ENCODE measurements around the gene MARCKSL1.

The MARCKSL1 gene

DNA sequence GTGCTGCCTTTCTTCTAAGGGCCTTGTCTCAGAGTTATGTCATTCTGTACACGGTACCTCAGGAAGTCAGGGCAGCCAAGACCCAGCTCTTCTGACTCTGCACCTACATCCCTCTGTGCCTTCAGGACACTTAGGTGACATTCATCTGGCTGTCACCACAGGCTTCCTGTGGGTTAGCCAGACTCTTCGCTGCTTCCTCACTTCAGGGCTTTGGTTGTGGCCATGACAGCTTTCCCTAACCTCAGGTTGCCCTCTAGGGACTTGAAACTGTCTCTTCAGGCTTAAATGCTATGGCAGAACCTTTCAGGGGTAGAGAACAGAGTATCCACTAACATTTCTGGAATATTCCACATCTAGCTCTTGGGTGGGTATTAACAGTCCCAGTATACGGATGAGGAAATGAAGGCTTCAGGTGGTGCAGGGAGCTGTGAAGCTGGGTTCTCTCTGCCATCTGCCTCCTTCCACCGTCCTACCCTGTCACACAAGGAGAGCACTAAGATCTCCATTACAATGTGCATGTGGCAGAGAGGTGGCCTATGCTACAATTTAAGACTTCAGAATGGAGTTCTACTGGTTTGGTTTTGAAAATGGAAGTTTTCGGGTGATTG is 36.2 kb upstream of the MARCKSL1 start:
- peak; percentile 86 for DNase-seq (ENCODE audit: low read depth)
- TF ChIP-seq MYC (IDR thresholded peaks at IDR 0.05; ENCODE audit: low read depth, low read length) = no peak
- TF ChIP-seq POLR2A (IDR thresholded peaks at IDR 0.05; ENCODE audit: extremely low read depth, insufficient read length) = no peak
- TF ChIP-seq, protein P1, sequence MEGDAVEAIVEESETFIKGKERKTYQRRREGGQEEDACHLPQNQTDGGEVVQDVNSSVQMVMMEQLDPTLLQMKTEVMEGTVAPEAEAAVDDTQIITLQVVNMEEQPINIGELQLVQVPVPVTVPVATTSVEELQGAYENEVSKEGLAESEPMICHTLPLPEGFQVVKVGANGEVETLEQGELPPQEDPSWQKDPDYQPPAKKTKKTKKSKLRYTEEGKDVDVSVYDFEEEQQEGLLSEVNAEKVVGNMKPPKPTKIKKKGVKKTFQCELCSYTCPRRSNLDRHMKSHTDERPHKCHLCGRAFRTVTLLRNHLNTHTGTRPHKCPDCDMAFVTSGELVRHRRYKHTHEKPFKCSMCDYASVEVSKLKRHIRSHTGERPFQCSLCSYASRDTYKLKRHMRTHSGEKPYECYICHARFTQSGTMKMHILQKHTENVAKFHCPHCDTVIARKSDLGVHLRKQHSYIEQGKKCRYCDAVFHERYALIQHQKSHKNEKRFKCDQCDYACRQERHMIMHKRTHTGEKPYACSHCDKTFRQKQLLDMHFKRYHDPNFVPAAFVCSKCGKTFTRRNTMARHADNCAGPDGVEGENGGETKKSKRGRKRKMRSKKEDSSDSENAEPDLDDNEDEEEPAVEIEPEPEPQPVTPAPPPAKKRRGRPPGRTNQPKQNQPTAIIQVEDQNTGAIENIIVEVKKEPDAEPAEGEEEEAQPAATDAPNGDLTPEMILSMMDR (IDR thresholded peaks at IDR 0.05; ENCODE audit: low read depth, low read length) = peak; percentile 12
- TF ChIP-seq, protein P2, sequence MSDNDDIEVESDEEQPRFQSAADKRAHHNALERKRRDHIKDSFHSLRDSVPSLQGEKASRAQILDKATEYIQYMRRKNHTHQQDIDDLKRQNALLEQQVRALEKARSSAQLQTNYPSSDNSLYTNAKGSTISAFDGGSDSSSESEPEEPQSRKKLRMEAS (IDR thresholded peaks at IDR 0.05; ENCODE audit: low read depth, low read length) = 0 out of 2 replicates have a peak, but pooled peaks have one; percentile 21
- H3K4me3 ChIP-seq (ENCODE audit: low read depth, low read length) = no peak overlapping the region

DNA sequence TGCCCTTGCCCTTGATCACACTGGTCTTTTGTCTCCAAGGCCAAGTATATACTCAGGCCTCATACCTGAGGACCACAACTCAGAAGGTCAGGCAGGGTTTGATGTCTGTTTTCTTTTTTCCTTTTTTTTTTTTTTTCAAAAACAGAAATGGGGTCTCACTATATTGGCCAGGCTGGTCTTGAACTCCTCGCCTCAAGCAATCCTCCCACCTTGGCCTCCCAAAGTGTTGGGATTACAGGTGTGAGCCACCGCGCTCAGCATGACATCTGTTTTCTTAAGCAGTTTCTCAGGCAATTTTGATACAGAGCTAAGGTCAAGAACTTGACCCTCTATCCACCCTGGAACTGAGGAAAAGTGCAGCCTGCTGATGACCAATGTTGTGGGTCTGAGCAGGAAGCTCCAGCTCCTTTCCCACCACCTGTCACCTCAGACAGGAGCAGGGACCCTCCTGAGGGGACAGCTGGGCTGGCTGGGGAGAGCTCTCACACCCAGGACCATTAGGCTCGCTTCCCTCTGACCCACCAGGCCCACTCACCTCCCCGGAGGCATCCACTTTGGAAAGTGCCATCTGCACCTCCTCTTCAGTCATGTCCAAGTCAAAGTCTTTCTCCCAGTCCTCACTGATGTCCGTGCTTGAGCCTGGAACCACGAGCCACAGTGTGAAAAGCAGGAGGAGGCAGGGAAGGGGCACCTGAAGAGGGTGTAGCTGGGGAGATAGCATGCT is 32.0 kb upstream of the MARCKSL1 start:
- DNase-seq (ENCODE audit: low read depth) = no peak
- no peak for TF ChIP-seq MYC (IDR thresholded peaks at IDR 0.05; ENCODE audit: low read depth, low read length)
- TF ChIP-seq, protein P1 (IDR thresholded peaks at IDR 0.05; ENCODE audit: low read depth, low read length) = no peak
- no peak for TF ChIP-seq POLR2A (IDR thresholded peaks at IDR 0.05; ENCODE audit: extremely low read depth, insufficient read length)
- TF ChIP-seq, protein P2 (IDR thresholded peaks at IDR 0.05; ENCODE audit: low read depth, low read length) = no peak
- no peak overlapping the region for H3K4me3 ChIP-seq (ENCODE audit: low read depth, low read length)

DNA sequence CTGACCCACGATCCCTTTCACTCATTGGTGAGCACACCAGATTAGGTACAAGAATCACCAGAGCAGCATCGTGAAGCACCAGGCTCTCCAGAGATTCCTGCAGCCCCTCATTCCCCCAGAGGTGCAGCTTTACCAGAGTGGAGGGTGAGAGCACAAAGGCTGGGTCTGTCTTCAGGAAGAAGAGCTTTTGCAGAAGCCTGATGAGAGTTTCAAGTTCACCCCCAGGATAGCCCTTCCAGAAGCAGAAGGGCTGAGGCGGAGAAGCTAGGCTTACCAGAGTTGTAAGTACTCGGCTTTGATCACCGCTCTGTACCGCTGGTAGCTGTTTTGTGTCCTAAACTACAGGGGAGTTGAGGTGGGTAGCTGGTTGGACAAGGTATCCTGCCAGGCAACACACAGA is 29.4 kb upstream of the MARCKSL1 start:
- no peak for DNase-seq (ENCODE audit: low read depth)

DNA sequence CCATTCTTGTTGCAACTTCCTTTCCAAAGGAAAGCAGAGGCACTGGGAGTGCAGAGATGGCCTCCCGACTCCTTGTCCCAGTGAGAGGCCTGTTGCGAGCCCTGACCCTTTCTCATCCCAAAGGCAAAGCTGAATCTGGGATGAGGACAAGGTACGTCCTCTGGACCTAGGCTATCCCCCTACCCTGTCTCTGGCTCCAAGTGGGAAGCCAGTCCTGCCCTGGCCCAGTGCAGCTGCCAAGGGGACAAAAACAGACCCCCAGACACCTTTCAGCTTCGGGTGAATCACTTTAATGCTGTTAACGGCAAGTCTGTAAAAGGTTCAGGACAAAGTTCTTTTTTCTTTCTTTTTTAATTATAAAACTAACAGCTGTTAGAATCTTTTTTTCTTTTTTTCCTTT is 28.8 kb upstream of the MARCKSL1 start:
- H3K4me3 ChIP-seq (ENCODE audit: low read depth, low read length) = no peak overlapping the region
- TF ChIP-seq, protein P1 (IDR thresholded peaks at IDR 0.05; ENCODE audit: low read depth, low read length) = no peak
- TF ChIP-seq, protein P2 (IDR thresholded peaks at IDR 0.05; ENCODE audit: low read depth, low read length) = no peak
- no peak for DNase-seq (ENCODE audit: low read depth)

More for the DNA sequence above, 29.4 kb upstream of the MARCKSL1 start:
- no peak overlapping the region for H3K4me3 ChIP-seq (ENCODE audit: low read depth, low read length)
- no peak for TF ChIP-seq POLR2A (IDR thresholded peaks at IDR 0.05; ENCODE audit: extremely low read depth, insufficient read length)
- TF ChIP-seq, protein P1 (IDR thresholded peaks at IDR 0.05; ENCODE audit: low read depth, low read length) = no peak

DNA sequence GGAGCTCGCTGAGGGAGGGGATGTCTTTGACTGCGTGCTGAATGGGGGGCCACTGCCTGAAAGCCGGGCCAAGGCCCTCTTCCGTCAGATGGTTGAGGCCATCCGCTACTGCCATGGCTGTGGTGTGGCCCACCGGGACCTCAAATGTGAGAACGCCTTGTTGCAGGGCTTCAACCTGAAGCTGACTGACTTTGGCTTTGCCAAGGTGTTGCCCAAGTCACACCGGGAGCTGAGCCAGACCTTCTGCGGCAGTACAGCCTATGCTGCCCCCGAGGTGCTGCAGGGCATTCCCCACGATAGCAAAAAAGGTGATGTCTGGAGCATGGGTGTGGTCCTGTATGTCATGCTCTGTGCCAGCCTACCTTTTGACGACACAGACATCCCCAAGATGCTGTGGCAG is 27.7 kb upstream of the MARCKSL1 start:
- H3K4me3 ChIP-seq (ENCODE audit: low read depth, low read length) = no peak overlapping the region
- DNase-seq (ENCODE audit: low read depth) = no peak
- no peak for TF ChIP-seq MYC (IDR thresholded peaks at IDR 0.05; ENCODE audit: low read depth, low read length)
- TF ChIP-seq, protein P1 (IDR thresholded peaks at IDR 0.05; ENCODE audit: low read depth, low read length) = no peak
- TF ChIP-seq, protein P2 (IDR thresholded peaks at IDR 0.05; ENCODE audit: low read depth, low read length) = no peak
